ENCODE data around the gene SHC1. TPM values are rescaled to one million over a fixed set of nuclear protein-coding genes. Genes with fewer than 3 reads are reported as not detected.
A peak's percentile ranks its signal among the peaks of the same experiment; 100 is the strongest.
"Not testable (repeated sequence)": the region's sequence is repeated elsewhere in the genome, so short reads cannot be mapped to it uniquely, and the experiment has no call there.

SHC1 gene
- total and polyA plus RNA-seq, 2 donors from 2014 or later = 43.8 to 153 TPM

DNA sequence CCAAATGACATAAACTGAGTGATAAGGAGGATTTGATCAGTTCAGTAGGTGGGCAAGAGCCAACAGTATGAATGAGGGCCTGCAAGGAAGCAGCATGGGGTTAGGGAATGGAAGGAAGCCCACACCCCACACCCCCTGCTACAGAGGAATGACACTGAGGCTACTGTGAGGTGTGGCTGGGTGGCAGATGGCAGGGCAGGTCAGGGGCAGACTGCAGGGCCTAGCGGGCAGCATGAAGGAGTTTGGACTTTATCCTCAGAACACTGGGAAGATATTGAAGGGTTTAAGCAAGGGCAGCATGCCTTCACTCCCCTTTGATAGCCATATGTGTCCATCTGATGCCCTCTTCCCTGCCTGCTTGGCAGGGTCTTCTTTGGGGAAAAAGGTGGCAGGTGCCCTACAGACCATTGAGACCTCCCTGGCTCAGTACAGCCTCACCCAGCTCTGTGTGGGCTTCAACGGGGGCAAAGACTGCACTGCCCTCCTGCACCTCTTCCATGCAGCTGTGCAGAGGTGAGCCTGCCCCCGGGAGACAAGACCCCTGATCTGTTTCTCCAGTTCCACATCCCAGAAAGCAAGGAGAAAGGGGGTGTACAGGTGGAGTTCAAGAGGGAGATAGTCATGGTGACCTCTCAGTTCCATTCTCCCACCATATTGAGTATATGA, 18.8 kb upstream of the SHC1 start:
- TF ChIP-seq CTCF (IDR thresholded peaks at IDR 0.05; ENCODE audit: borderline replicate concordance, extremely low read depth, insufficient read depth) = no peak
- no peak overlapping the region for H3K9ac ChIP-seq (ENCODE audit: low read length in 3 of 3)
- H3K27me3 ChIP-seq (ENCODE audit: control insufficient read depth, insufficient read depth, low read length) = no peaks in the 10 kb centered on the region
- DNase-seq = peak in 1 of 5 donors; percentile 35
- no peak overlapping the region for H3K4me3 ChIP-seq (ENCODE audit: low read length in 3 of 3)
- peaks cover 2 to 16% (median 5%) of the 10 kb centered on the region in 3 donors for H3K36me3 ChIP-seq (ENCODE audit: control insufficient read depth in 2 of 3, insufficient read depth in 3 of 3, low read length in 3 of 3)
- no peaks in the 10 kb centered on the region for H3K4me1 ChIP-seq (ENCODE audit: control insufficient read depth in 2 of 3, insufficient read depth in 2 of 3, low read depth in 1 of 3, low read length in 3 of 3)
- FAIRE-seq = no peak
- intact Hi-C loops (cut with DNase I) = no loop called here
- no peaks in the 10 kb centered on the region for H3K9me3 ChIP-seq (ENCODE audit: control insufficient read depth in 2 of 3, insufficient read depth in 1 of 3, low read length in 3 of 3)
- H3K27ac ChIP-seq (ENCODE audit: low read depth in 2 of 2, low read length in 2 of 2) = no peak overlapping the region

GRCh38 chr1:154988058-154988954, 17.8 kb upstream of the SHC1 start:
- intact Hi-C loops (cut with DNase I) = no loop called here
- TF ChIP-seq CTCF (IDR thresholded peaks at IDR 0.05; ENCODE audit: borderline replicate concordance, extremely low read depth, insufficient read depth) = no peak
- Histone ChIP-seq H3K36me3 (ENCODE audit: control insufficient read depth in 2 of 3, insufficient read depth in 3 of 3, low read length in 3 of 3) (peaks cover 2 to 16% (median 5%) of the 10 kb centered on the region in 3 donors), H3K9me3 (ENCODE audit: control insufficient read depth in 2 of 3, insufficient read depth in 1 of 3, low read length in 3 of 3) (no peaks in the 10 kb centered on the region), H3K27me3 (ENCODE audit: control insufficient read depth, insufficient read depth, low read length) (no peaks in the 10 kb centered on the region), H3K9ac (ENCODE audit: low read length in 3 of 3) (no peak overlapping the region), H3K4me1 (ENCODE audit: control insufficient read depth in 2 of 3, insufficient read depth in 2 of 3, low read depth in 1 of 3, low read length in 3 of 3) (peaks cover 0 to 8% (median 0%) of the 10 kb centered on the region in 3 donors), H3K27ac (ENCODE audit: low read depth in 2 of 2, low read length in 2 of 2) (no peak overlapping the region), H3K4me3 (ENCODE audit: low read length in 3 of 3) (no peak overlapping the region)
- DNase-seq (peak in 1 of 5 donors; percentile 57), FAIRE-seq (no peak)

DNA sequence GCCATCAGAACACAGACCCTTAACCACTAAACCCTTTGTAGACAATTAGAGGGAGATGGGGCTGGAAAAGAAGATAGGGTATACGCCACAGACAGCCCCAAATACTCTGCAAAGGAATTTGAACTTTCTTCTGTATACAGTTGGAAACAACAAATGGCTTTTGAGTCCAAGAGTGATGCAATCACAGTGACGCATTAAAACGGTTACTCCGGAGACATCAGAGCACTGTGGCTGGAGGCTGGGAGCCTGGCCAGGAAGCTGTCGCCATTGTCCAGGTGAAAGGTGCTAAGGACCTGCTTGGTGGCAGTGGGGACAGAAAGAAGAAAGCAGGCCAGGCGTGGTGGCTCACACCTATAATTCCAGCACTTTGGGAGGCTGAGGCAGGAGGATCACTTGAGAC, 16.8 kb upstream of the SHC1 start:
- intact Hi-C loops (cut with DNase I) = no loop called here
- no peak for FAIRE-seq
- H3K4me1 ChIP-seq (ENCODE audit: control insufficient read depth in 2 of 3, insufficient read depth in 2 of 3, low read depth in 1 of 3, low read length in 3 of 3) = peaks cover 0 to 13% (median 4%) of the 10 kb centered on the region in 3 donors
- no peak overlapping the region for H3K4me3 ChIP-seq (ENCODE audit: low read length in 3 of 3)
- H3K9ac ChIP-seq (ENCODE audit: low read length in 3 of 3) = no peak overlapping the region
- no peaks in the 10 kb centered on the region for H3K9me3 ChIP-seq (ENCODE audit: control insufficient read depth in 2 of 3, insufficient read depth in 1 of 3, low read length in 3 of 3)
- DNase-seq = no peak
- H3K27ac ChIP-seq (ENCODE audit: low read depth in 2 of 2, low read length in 2 of 2) = no peak overlapping the region
- no peaks in the 10 kb centered on the region for H3K27me3 ChIP-seq (ENCODE audit: control insufficient read depth, insufficient read depth, low read length)
- TF ChIP-seq CTCF (IDR thresholded peaks at IDR 0.05; ENCODE audit: borderline replicate concordance, extremely low read depth, insufficient read depth) = no peak
- H3K36me3 ChIP-seq (ENCODE audit: control insufficient read depth in 2 of 3, insufficient read depth in 3 of 3, low read length in 3 of 3) = peaks cover 2 to 16% (median 5%) of the 10 kb centered on the region in 3 donors

- H3K27ac ChIP-seq (ENCODE audit: low read depth in 2 of 2, low read length in 2 of 2); DNase-seq; H3K9ac ChIP-seq (ENCODE audit: low read length in 3 of 3); H3K9me3 ChIP-seq (ENCODE audit: control insufficient read depth in 2 of 3, insufficient read depth in 1 of 3, low read length in 3 of 3); intact Hi-C loops (cut with DNase I); H3K4me3 ChIP-seq (ENCODE audit: low read length in 3 of 3); H3K27me3 ChIP-seq (ENCODE audit: control insufficient read depth, insufficient read depth, low read length); FAIRE-seq: not testable (repeated sequence)
- H3K4me1 ChIP-seq (ENCODE audit: control insufficient read depth in 2 of 3, insufficient read depth in 2 of 3, low read depth in 1 of 3, low read length in 3 of 3) = peaks cover 0 to 13% (median 5%) of the 10 kb centered on the region in 3 donors
- H3K36me3 ChIP-seq (ENCODE audit: control insufficient read depth in 2 of 3, insufficient read depth in 3 of 3, low read length in 3 of 3) = peaks cover 2 to 16% (median 5%) of the 10 kb centered on the region in 3 donors
Observed at GRCh38 chr1:154986736-154987135, 16.2 kb upstream of the SHC1 start.
